Lower leg skin (tissue), 4 donors: ENCODE measurements around the gene POU6F1. TPM values are rescaled to one million over a fixed set of nuclear protein-coding genes. Genes with fewer than 3 reads are reported as not detected.

Experiments
- DNase-seq, 2 donors: peaks; one replicate each; pipeline ENCODE4 v3.0.0-alpha.2; 2019; ENCODE audit warnings: low spot score in 2 of 2
- H3K4me3 ChIP-seq: fragments of 200-600 bp; sonication (generic); 2 replicates; pipeline ENCODE4 v1.5.1; 2017; ENCODE audit warnings: mild to moderate bottlenecking, low read depth; ENCODE audit not compliant: poor library complexity, severe bottlenecking
- POLR2A ChIP-seq, 2 donors: fragments of 450-650 bp; IDR thresholded peaks; one replicate each; pipeline ENCODE4 v1.6.1; 2016 to 2017; ENCODE audit warnings: antibody characterized with exemption in 2 of 2, mild to moderate bottlenecking in 1 of 2, moderate library complexity in 1 of 2
- WGBS, 2 donors: methylation state at CpG; one replicate each; pipeline ENCODE4 v1.1.5; 2018; 5-methylcytosine and 5-hydroxymethylcytosine counted together
- intact Hi-C: fragments of 100-400 bp; cut with DNase I; formaldehyde crosslinking; loops from one replicate; pipeline ENCODE4 v1.15.0; 2023; ENCODE audit warnings: low total_unique reads
- total RNA-seq, 4 donors: library from RNA; depleted of rRNA; stranded (reverse); fragments of >200 nt; gene quantifications; one replicate each; pipeline ENCODE4 v1.1.0, GENCODE V29; 2016
- TF ChIP-seq, protein P1 (sequence below), 3 donors: fragments of 450-650 bp; IDR thresholded peaks; one replicate each; pipeline ENCODE4 v1.5.1; 2016; ENCODE audit warnings: antibody characterized with exemption in 3 of 3, mild to moderate bottlenecking in 3 of 3, moderate library complexity in 2 of 3

The POU6F1 gene
- total RNA-seq, 4 donors from 2014 or later: 5.5 to 20.2 (median 10.6) TPM

DNA sequence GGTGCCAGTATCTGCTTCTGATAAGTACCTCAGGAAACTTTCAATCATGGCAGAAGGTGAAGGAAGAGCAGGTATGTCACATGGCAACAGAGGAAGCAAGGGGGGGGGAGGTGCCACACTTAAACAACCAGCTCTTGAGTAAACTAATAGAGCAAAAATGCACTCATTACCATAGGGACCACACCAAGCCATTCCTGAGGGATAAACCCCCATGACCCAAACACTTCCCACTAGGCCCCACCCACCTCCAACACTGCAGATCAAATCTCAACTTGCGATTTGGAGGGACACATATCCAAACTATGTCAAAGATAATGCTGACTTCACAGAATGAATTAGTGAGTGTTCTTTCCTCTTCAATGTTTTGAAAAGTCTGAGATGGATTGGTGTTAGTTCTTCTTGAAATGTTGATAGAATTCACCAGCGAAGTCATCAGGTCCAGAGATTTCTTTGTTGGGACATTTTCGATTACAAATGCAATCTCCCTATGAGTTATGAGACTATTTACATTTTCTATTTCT, 61.6 kb downstream of the POU6F1 start:
- intact Hi-C loops: no loop called here
- no peak for DNase-seq
- no peak overlapping the region for H3K4me3 ChIP-seq
- WGBS, 2 donors: 94% methylated on average over 3 of the region's 3 CpGs
- TF ChIP-seq, protein P1, sequence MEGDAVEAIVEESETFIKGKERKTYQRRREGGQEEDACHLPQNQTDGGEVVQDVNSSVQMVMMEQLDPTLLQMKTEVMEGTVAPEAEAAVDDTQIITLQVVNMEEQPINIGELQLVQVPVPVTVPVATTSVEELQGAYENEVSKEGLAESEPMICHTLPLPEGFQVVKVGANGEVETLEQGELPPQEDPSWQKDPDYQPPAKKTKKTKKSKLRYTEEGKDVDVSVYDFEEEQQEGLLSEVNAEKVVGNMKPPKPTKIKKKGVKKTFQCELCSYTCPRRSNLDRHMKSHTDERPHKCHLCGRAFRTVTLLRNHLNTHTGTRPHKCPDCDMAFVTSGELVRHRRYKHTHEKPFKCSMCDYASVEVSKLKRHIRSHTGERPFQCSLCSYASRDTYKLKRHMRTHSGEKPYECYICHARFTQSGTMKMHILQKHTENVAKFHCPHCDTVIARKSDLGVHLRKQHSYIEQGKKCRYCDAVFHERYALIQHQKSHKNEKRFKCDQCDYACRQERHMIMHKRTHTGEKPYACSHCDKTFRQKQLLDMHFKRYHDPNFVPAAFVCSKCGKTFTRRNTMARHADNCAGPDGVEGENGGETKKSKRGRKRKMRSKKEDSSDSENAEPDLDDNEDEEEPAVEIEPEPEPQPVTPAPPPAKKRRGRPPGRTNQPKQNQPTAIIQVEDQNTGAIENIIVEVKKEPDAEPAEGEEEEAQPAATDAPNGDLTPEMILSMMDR (IDR thresholded peaks at IDR 0.05): no peak
- no peak for TF ChIP-seq POLR2A (IDR thresholded peaks at IDR 0.05)

DNA sequence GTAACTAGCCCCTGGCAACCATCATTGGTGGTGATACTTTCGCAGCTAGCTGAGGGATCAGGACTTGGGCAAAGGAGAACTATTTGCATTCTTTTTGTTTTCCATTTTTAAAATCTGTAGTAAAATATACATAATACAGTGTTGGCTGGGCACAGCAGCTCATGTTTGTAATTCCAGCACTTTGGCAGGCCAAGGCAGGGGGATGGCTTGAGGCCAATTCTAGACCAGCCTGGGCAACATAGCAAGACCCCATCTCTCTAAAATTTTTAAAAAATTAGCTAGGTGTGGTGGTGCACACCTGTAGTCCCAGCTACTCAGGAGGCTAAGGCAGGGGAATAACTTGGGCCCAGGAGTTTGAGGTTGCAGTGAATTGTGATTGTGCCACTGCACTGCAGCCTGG, 64.9 kb downstream of the POU6F1 start:
- TF ChIP-seq, protein P1 (IDR thresholded peaks at IDR 0.05): no peak
- TF ChIP-seq POLR2A (IDR thresholded peaks at IDR 0.05): no peak
- DNase-seq: no peak
- WGBS, 2 donors: 92 to 100% methylated on average over 1 of the region's 1 CpG
- H3K4me3 ChIP-seq: no peak overlapping the region
- intact Hi-C loops: no loop called here

DNA sequence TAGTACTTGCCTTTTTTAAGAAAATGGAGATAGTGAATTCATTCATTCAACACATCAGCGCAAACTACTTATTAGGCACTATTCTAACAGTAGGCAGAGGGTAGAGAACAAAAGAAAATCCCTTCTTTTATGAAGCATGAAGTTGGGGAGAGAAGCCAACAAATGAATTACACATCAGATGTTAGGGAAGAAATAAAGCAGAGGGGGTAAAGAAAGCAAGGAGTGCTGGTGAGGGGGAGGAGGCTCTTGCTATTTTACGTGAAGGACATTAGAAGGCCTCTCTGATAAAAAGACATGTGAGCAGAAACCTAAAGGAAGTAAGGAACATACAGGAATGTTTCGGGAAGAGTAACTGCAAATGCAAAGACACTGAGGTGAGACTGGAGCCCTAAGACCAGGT, 67.1 kb downstream of the POU6F1 start:
- DNase-seq: no peak
- 62 to 63% methylated on average over 3 of the region's 3 CpGs for WGBS, 2 donors
- no peak overlapping the region for H3K4me3 ChIP-seq
- TF ChIP-seq, protein P1 (IDR thresholded peaks at IDR 0.05): no peak
- TF ChIP-seq POLR2A (IDR thresholded peaks at IDR 0.05): no peak
- intact Hi-C loops: no loop called here

DNA sequence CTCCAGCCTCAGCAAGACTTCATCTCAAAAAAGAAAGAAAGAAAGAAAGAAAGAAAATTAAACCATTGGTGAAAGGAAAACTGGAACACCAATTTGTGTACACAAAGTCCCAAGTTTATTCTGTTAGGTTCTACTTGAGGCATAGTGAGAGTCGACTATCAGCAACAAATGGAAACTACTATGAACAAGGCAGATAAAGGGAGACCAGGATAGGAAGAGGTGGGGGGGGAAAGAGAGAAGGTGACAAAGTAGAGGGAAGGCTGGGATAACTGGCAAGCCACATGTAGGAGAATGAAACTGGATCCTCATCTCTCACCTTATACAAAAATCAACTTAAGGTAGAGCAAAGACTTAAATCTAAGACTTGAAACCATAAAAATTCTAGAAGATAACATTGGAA, 70.6 kb downstream of the POU6F1 start:
- intact Hi-C loops: no loop called here
- 79 to 95% methylated on average over 1 of the region's 1 CpG for WGBS, 2 donors
- no peak overlapping the region for H3K4me3 ChIP-seq
- no peak for TF ChIP-seq POLR2A (IDR thresholded peaks at IDR 0.05)
- TF ChIP-seq, protein P1 (IDR thresholded peaks at IDR 0.05): no peak
- no peak for DNase-seq

DNA sequence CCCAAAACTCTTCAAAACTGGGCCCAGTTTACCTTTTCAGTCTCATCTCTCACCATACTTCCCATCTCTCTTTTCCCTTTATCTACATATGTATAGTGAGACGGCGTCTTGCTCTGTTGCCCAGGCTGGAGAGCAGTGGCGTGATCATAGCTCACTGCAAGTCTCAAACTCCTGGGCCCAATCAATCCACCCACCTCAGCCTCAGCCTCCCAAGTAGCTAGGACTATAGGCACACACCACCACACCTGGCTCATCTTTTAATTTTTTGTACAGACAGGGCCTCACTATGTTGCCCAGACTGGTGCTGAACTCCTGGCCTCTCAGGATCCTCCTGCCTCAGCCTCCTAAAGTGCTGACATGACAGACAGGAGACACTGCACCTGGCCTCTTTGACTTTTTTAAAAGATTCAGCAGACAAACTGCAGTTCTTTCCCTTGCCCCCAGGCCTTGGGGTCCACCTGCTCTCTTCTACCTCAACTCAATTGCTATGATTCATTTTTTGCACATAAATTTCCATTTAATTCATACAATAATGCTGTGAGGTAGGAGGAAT, 78.5 kb downstream of the POU6F1 start:
- TF ChIP-seq POLR2A (IDR thresholded peaks at IDR 0.05): no peak
- TF ChIP-seq, protein P1 (IDR thresholded peaks at IDR 0.05): no peak
- no peak for DNase-seq
- 62 to 98% methylated on average over 3 of the region's 3 CpGs for WGBS, 2 donors
- intact Hi-C loops: no loop called here
- no peak overlapping the region for H3K4me3 ChIP-seq

Other genes starting within 250 kb of the POU6F1 start
- 10 to 100 TPM; 48.8 to 76.1 (median 64.9) TPM for gene SLC11A2, start 191.7 kb downstream of the POU6F1 start, total RNA-seq
- gene LETMD1, start 169.7 kb downstream of the POU6F1 start, total RNA-seq: 10 to 100 TPM; 51.3 to 75.1 (median 56.6) TPM
- 10 to 100 TPM; 16.6 to 22.7 (median 18.7) TPM for gene CSRNP2, start 134.5 kb downstream of the POU6F1 start, total RNA-seq
- 10 to 100 TPM; 14.9 to 17.7 (median 17.1) TPM for gene TFCP2, start 44.9 kb downstream of the POU6F1 start, total RNA-seq
- 100 to 1,000 TPM; 172 to 424 (median 256) TPM for gene DAZAP2, start 20.8 kb upstream of the POU6F1 start, total RNA-seq
- 10 to 100 TPM; 30.0 to 57.2 (median 44.9) TPM for gene SMAGP, start 52.4 kb upstream of the POU6F1 start, total RNA-seq
- 1 to 10 TPM in 1 of 4 donors, under 1 TPM in 3; 0.38 to 2.4 (median 0.94) TPM for gene BIN2, start 106.1 kb upstream of the POU6F1 start, total RNA-seq
- not detected for gene CELA1, start 128.6 kb upstream of the POU6F1 start, total RNA-seq
- gene GALNT6, start 173.3 kb upstream of the POU6F1 start, total RNA-seq: 10 to 100 TPM in 1 of 4 donors, 1 to 10 TPM in 3; 1.3 to 16.4 (median 4.7) TPM
- under 1 TPM; 0.04 to 0.13 (median 0.06) TPM for gene SLC4A8, start 206.8 kb upstream of the POU6F1 start, total RNA-seq